ENCODE results near the gene OR4D11. TPM values are rescaled to one million over a fixed set of nuclear protein-coding genes. Genes with fewer than 3 reads are reported as not detected.

Gene OR4D11
- total and polyA plus RNA-seq, 9 of the 15 experiments (the other 6 are each of a cell fraction or from before 2014, with no cell fraction given), result not detected

- TF ChIP-seq GATA2 (CRISPR knock-in tag; IDR thresholded peaks at IDR 0.05), result peak; percentile 68; the same call in 1 of the 2 replicates
- TF ChIP-seq MBD2 (IDR thresholded peaks at IDR 0.05; ENCODE audit: borderline replicate concordance, low read depth), result peak; percentile 69
- peak in 1 of 2 experiments; percentile 13; a peak in 2 of 3 replicates for TF ChIP-seq CBX3 (IDR thresholded peaks at IDR 0.05; ENCODE audit: borderline replicate concordance in 1 of 2, low read length in 2 of 2)
- TF ChIP-seq HCFC1 (IDR thresholded peaks at IDR 0.05; ENCODE audit: low read depth, low read length), result peak; percentile 14; the same call in 1 of the 2 replicates
- no peak for TF ChIP-seq PCBP2 (IDR thresholded peaks at IDR 0.05; ENCODE audit: low read depth, low read length, poor library complexity, severe bottlenecking)
- peak; percentile 76 for TF ChIP-seq HMBOX1 (IDR thresholded peaks at IDR 0.05)
- peak; percentile 92 for TF ChIP-seq SMARCE1 (IDR thresholded peaks at IDR 0.05)
- TF ChIP-seq SAFB2 (IDR thresholded peaks at IDR 0.05; ENCODE audit: borderline replicate concordance, low read depth, low read length, severe bottlenecking), result no peak
- TF ChIP-seq PREB (CRISPR knock-in tag; IDR thresholded peaks at IDR 0.05), result no peak
- no peak for TF ChIP-seq PHF20 (IDR thresholded peaks at IDR 0.05; ENCODE audit: partially characterized antibody)
- no peak; the same call in 1 of the 2 replicates for TF ChIP-seq MYC (IDR thresholded peaks at IDR 0.05; ENCODE audit: low read depth, low read length)
- 0 out of 2 replicates have a peak, but pooled peaks have one; percentile 13 for TF ChIP-seq MYC (CRISPR knock-in tag; IDR thresholded peaks at IDR 0.05; ENCODE audit: borderline replicate concordance, low read depth)
- no peak for TF ChIP-seq MCM2 (IDR thresholded peaks at IDR 0.05; ENCODE audit: low read depth)
- TF ChIP-seq ZFP30 (CRISPR knock-in tag; IDR thresholded peaks at IDR 0.05; ENCODE audit: borderline replicate concordance), result no peak
- 0 out of 2 replicates have a peak, but pooled peaks have one; percentile 3 for TF ChIP-seq SMARCA5 (IDR thresholded peaks at IDR 0.05)
- TF ChIP-seq PYGO2 (tag; IDR thresholded peaks at IDR 0.05), result 0 out of 2 replicates have a peak, but pooled peaks have one; percentile 5
- no peak for TF ChIP-seq HNRNPK (IDR thresholded peaks at IDR 0.05; ENCODE audit: low read depth, low read length, poor library complexity, severe bottlenecking)
- TF ChIP-seq ZNF212 (CRISPR knock-in tag; IDR thresholded peaks at IDR 0.05), result no peak
- TF ChIP-seq TCF7 (IDR thresholded peaks at IDR 0.05; ENCODE audit: borderline replicate concordance), result peak; percentile 31; the same call in 1 of the 2 replicates
- TF ChIP-seq NONO (IDR thresholded peaks at IDR 0.05; ENCODE audit: low read depth in 2 of 2, low read length in 1 of 2), result peak in 1 of 2 experiments; percentile 19; a peak in 1 of 4 replicates
- peak; percentile 72 for TF ChIP-seq NCOA1 (IDR thresholded peaks at IDR 0.05; ENCODE audit: low read depth)
- no peak for TF ChIP-seq ATF6 (CRISPR knock-in tag; IDR thresholded peaks at IDR 0.05)
- no peak for TF ChIP-seq ZBTB7A (IDR thresholded peaks at IDR 0.05; ENCODE audit: borderline replicate concordance, control insufficient read depth, low read depth, low read length)
- TF ChIP-seq ESRRA (IDR thresholded peaks at IDR 0.05; ENCODE audit: borderline replicate concordance, low read depth), result peak; percentile 68; the same call in 1 of the 2 replicates
- no peak for TF ChIP-seq HDAC6 (IDR thresholded peaks at IDR 0.05; ENCODE audit: low read depth, low read length)
Measured at GRCh38 chr11:59545179-59546020, 42.0 kb downstream of the OR4D11 start (continued).

Data from K562 (cell line).